Measurements from ENCODE around the gene LACTB. TPM values are rescaled to one million over a fixed set of nuclear protein-coding genes. Genes with fewer than 3 reads are reported as not detected.

Gene LACTB
- total and polyA plus RNA-seq, 11 donors: 17.9 to 31.0 (median 22.7) TPM

DNA sequence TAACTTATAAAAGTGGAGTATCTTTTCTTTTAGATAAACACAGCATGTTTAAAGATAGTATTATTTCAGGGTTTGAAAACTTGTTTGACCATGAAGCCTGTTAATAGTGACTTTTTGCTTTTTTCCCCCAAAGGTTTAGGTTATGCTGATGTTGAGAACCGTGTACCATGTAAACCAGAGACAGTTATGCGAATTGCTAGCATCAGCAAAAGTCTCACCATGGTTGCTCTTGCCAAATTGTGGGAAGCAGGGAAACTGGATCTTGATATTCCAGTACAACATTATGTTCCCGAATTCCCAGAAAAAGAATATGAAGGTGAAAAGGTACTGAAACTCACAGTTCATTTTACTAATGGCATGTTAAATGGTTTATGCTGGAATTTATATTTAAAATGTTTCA is 5.1 kb downstream of the LACTB start:
- intact Hi-C loops (cut with DNase I): no loop called here
- no peak for TF ChIP-seq POLR2A (IDR thresholded peaks at IDR 0.05)
- TF ChIP-seq, protein P1, sequence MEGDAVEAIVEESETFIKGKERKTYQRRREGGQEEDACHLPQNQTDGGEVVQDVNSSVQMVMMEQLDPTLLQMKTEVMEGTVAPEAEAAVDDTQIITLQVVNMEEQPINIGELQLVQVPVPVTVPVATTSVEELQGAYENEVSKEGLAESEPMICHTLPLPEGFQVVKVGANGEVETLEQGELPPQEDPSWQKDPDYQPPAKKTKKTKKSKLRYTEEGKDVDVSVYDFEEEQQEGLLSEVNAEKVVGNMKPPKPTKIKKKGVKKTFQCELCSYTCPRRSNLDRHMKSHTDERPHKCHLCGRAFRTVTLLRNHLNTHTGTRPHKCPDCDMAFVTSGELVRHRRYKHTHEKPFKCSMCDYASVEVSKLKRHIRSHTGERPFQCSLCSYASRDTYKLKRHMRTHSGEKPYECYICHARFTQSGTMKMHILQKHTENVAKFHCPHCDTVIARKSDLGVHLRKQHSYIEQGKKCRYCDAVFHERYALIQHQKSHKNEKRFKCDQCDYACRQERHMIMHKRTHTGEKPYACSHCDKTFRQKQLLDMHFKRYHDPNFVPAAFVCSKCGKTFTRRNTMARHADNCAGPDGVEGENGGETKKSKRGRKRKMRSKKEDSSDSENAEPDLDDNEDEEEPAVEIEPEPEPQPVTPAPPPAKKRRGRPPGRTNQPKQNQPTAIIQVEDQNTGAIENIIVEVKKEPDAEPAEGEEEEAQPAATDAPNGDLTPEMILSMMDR (IDR thresholded peaks at IDR 0.05): no peak
- DNase-seq (no peak), ATAC-seq (no peak)
- no peak overlapping the region for H3K27ac ChIP-seq
- 90 to 93% (median 92%) methylated on average over 3 of the region's 3 CpGs for WGBS, 4 donors
- H3K4me1 ChIP-seq: peaks cover 0 to 9% (median 6%) of the 10 kb centered on the region in 12 donors
- H3K9me3 ChIP-seq: no peaks in the 10 kb centered on the region
- H3K4me3 ChIP-seq: no peak overlapping the region
- peaks cover 0 to 70% (median 58%) of the 10 kb centered on the region in 9 donors for H3K36me3 ChIP-seq
- no peaks in the 10 kb centered on the region for H3K27me3 ChIP-seq

DNA sequence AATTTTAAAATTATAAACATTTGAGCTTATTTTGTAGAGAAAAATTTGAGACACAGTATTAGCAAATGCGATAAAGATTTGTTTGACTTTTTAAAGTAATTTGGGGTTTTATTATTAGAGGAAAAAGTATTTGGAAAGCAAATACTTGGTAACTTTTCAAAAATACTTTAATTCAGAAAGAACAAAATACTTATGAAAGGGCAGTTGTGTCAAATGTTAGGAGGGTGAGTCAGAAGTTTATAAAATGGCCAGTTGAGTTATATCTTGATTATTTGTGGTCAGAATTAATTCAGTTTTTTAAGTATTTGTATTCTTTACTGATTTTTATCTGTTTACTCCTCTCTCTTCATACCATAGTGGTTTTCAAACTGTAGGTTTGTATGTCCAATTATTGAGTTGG is 12.1 kb downstream of the LACTB start:
- no peak for ATAC-seq
- peaks cover 0 to 41% (median 36%) of the 10 kb centered on the region in 9 donors for H3K36me3 ChIP-seq
- no peak for DNase-seq
- no peaks in the 10 kb centered on the region for H3K27me3 ChIP-seq
- 80 to 97% (median 82%) methylated on average over 1 of the region's 1 CpG for WGBS, 4 donors
- no peak overlapping the region for H3K4me3 ChIP-seq
- intact Hi-C loops (cut with DNase I): no loop called here
- peaks cover 0 to 31% (median 0%) of the 10 kb centered on the region in 12 donors for H3K4me1 ChIP-seq
- H3K9me3 ChIP-seq: no peaks in the 10 kb centered on the region
- TF ChIP-seq POLR2A (IDR thresholded peaks at IDR 0.05): no peak
- TF ChIP-seq, protein P1 (IDR thresholded peaks at IDR 0.05): no peak
- peak overlapping the region in 2 of 12 donors; percentile 7 to 85 for H3K27ac ChIP-seq

DNA sequence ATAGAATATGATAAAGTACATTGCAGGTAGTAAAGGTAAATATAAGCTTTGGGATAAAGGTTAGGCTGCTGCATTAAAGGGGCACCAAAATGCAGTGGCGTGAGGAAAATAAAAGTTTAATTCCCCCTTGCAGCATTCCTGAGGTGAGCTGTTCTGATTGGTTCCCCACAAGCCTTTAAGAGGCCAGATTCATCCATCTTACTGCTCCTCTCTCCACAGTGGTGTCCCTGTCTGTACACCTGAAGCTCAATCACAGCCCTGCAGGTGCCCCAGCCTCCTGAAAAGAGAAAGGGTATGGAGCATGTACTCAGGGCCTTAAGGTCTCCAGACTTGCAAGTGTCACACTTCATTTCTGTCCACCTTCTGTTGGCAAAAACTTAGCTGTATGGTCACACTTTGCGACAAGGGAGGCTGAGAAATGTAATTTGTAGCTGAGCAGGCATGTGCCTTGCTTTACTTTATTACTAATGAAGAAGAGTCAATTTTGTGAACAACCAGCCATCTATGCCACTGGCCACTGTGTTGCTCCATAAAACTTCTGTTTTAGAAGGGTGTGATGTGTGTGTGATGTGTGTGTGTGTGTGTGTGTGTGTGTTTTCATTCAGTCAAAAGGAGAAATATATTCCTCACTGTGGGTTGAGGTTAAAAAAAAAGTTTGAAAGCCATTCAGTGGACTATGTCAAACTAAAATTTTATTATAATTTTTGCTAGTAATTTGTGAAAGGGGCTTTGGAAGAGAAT is 12.8 kb downstream of the LACTB start:
- Histone ChIP-seq H3K4me3 (no peak overlapping the region), H3K27ac (peak overlapping the region in 1 of 12 donors; percentile 85), H3K4me1 (peaks cover 0 to 31% (median 0%) of the 10 kb centered on the region in 12 donors), H3K36me3 (peaks cover 0 to 35% (median 31%) of the 10 kb centered on the region in 9 donors), H3K9me3 (no peaks in the 10 kb centered on the region), H3K27me3 (no peaks in the 10 kb centered on the region)
- intact Hi-C loops (cut with DNase I): no loop called here
- DNase-seq (no peak), ATAC-seq (no peak)
- TF ChIP-seq POLR2A (IDR thresholded peaks at IDR 0.05): no peak
- TF ChIP-seq, protein P1 (IDR thresholded peaks at IDR 0.05): no peak
- WGBS, 4 donors: 96 to 100% (median 97%) methylated on average over 2 of the region's 2 CpGs

DNA sequence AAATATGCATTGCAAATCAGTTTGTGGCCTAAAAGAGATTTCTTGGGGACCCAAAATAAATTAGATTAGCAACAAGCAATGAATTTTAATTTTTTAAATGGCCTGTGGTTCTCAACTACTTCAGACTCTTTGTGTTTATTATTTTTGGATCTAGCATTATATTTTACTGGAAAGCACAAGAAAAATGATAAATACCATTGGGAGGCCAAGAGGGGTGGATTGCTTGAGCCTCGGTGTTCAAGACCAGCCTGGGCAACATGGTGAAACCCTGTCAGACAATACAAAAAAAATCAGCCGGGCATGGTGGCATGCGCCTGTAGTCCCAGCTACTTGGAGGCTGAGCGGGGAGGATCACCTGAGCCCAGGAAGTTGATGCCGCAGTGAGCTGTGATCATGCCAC is 13.6 kb downstream of the LACTB start:
- Histone ChIP-seq H3K27me3 (no peaks in the 10 kb centered on the region), H3K4me1 (peaks cover 0 to 31% (median 0%) of the 10 kb centered on the region in 12 donors), H3K36me3 (peaks cover 0 to 27% (median 22%) of the 10 kb centered on the region in 9 donors), H3K4me3 (no peak overlapping the region), H3K27ac (peak overlapping the region in 1 of 12 donors; percentile 85), H3K9me3 (no peaks in the 10 kb centered on the region)
- DNase-seq: no peak
- ATAC-seq: no peak
- 92 to 96% (median 94%) methylated on average over 5 of the region's 5 CpGs for WGBS, 4 donors
- TF ChIP-seq, protein P1 (IDR thresholded peaks at IDR 0.05): no peak
- TF ChIP-seq POLR2A (IDR thresholded peaks at IDR 0.05): no peak
- intact Hi-C loops (cut with DNase I): no loop called here

Measured in heart left ventricle (tissue), 16 donors.